Stomach smooth muscle (tissue), 2 donors: Measurements from ENCODE around the gene SIPA1.
"Not testable (repeated sequence)": the region's sequence is repeated elsewhere in the genome, so short reads cannot be mapped to it uniquely, and the experiment has no call there.

Experiments
- H3K27ac ChIP-seq: one replicate; pipeline ENCODE4 v1.7.0; 2013; ENCODE audit warnings: mild to moderate bottlenecking, low read length, inconsistent platforms
- H3K27me3 ChIP-seq, 2 donors: one replicate each; pipeline ENCODE4 v1.7.0; 2013; ENCODE audit warnings: low read length in 2 of 2; ENCODE audit not compliant: insufficient read depth in 2 of 2, control insufficient read depth in 1 of 2
- H3K36me3 ChIP-seq, 2 donors: one replicate each; pipeline ENCODE4 v1.7.0; 2013; ENCODE audit warnings: low read length in 2 of 2; ENCODE audit not compliant: control insufficient read depth in 2 of 2, insufficient read depth in 2 of 2
- H3K4me1 ChIP-seq: one replicate; pipeline ENCODE4 v1.7.0; 2013; ENCODE audit warnings: low read length; ENCODE audit not compliant: control insufficient read depth, insufficient read depth
- H3K4me3 ChIP-seq, 2 donors: one replicate each; pipeline ENCODE4 v1.7.0; 2013; ENCODE audit warnings: low read length in 2 of 2
- H3K9ac ChIP-seq, 2 donors: one replicate each; pipeline ENCODE4 v1.7.0; 2013; ENCODE audit warnings: low read length in 2 of 2, mild to moderate bottlenecking in 1 of 2
- H3K9me3 ChIP-seq, 2 donors: one replicate each; pipeline ENCODE4 v1.7.0; 2013; ENCODE audit warnings: low read length in 2 of 2; ENCODE audit not compliant: control insufficient read depth in 2 of 2
- donor health status: healthy.
- donor health status: Pancreatic carcinoma.

SIPA1 gene

DNA sequence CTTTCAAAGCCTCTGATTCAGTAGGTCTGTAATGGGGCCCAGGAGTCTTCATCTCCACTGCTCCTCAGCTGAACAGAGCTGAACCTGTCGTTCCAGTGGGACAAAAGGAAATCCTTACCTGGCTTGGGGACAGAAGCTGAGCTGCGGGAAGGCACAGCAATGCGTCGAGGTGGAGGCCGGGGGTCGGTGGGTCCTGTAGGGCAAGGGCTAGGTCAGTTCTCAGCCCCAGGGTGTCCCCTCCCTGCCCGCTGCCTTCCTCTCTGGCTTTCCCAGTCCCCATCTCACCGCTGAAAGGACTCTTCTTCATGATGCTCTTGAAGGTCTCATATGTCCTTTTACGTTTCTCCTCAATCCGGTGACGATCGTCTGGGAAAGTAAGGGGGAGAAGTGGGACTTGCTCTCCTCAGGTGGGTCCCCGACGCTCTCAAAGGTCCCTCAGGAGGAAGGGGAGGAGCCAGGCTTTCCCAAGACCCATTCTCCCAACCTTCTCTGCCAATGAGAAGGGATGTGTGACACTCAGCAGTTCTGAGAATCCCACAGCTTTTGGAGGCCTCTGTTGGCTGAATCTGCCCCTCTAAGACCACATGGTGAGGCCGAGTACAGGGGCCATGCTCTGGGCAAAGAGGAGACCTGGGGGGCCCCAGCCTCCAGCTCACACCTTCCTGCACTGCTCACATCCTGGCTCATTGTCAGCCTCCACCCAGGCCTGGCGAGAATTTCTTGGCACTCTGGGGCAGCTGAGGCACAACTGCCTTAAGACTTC lies 17.9 kb downstream of the SIPA1 start:
- Histone ChIP-seq H3K9me3 (no peaks in the 10 kb centered on the region), H3K27me3 (no peaks in the 10 kb centered on the region), H3K9ac (no peak overlapping the region), H3K4me3 (no peak overlapping the region), H3K4me1 (peaks cover 48% of the 10 kb centered on the region), H3K27ac (no peak overlapping the region), H3K36me3 (peaks cover 54 to 62% of the 10 kb centered on the region in 2 donors)

DNA sequence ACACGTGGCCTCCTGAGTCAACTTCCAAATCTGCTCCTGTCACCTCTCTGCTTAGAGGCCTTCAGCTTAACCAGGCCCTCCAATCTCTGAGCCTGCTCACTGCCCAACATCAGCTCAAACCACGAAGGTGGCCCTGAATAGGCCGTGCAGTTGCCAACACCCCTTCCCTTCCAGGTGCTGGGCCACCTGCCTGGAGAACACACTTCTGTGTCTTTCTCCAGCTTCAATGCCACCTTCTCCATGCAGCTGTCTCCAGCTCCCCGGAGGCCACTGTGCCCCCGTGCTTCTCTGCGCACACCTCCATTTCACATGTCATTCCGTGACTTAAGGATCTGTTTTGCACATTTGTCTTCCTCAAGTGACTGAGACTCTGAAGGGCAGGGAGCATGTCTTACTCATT lies 19.5 kb downstream of the SIPA1 start:
- Histone ChIP-seq H3K27me3 (no peaks in the 10 kb centered on the region), H3K27ac (no peak overlapping the region), H3K36me3 (peaks cover 54 to 64% of the 10 kb centered on the region in 2 donors), H3K4me1 (peaks cover 50% of the 10 kb centered on the region), H3K4me3 (no peak overlapping the region), H3K9me3 (no peaks in the 10 kb centered on the region), H3K9ac (no peak overlapping the region)

DNA sequence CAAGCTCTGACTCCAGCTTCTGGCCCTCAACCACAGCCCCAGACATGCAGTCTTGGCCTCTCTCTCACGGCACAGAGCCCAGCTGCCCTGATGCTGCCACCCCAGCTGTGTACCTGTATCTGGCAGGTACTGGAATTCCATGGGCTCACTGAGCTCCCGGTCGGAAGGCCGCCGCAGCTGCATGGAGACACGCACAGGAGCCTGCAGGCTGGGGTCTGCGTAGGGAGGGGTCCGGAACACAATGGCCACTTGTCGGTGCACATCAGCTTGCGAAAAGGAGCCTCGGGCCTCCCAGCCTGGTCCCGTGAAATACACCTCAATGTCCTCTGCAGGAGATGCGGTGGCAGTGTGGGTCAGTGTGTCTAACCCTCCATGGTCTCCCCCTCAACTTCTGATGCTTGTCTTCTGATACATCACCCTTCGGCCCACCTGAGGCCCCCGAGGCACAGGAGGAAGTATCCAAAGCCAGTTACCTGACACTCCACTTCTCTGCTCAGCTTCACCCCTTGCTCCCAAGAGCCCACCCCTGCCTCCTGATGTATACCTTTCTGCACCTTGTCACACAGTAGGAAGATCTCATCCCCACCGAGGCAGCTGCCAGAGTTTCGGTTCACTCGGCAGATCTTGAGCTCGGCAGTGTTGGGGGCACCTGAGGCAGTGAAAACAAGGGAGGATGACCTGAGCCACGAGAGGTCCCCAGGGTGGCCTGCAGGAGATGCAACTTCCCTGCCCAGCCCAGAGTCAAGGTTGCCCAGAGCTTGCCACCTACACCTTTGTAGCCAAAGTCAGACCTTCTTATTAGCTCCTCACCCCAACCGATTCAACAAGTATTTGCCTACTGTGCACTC lies 20.5 kb downstream of the SIPA1 start:
- Histone ChIP-seq H3K36me3 (peaks cover 54 to 64% of the 10 kb centered on the region in 2 donors), H3K27ac (no peak overlapping the region), H3K4me3 (no peak overlapping the region), H3K27me3 (no peaks in the 10 kb centered on the region), H3K9me3 (no peaks in the 10 kb centered on the region), H3K9ac (no peak overlapping the region), H3K4me1 (peaks cover 42% of the 10 kb centered on the region)

DNA sequence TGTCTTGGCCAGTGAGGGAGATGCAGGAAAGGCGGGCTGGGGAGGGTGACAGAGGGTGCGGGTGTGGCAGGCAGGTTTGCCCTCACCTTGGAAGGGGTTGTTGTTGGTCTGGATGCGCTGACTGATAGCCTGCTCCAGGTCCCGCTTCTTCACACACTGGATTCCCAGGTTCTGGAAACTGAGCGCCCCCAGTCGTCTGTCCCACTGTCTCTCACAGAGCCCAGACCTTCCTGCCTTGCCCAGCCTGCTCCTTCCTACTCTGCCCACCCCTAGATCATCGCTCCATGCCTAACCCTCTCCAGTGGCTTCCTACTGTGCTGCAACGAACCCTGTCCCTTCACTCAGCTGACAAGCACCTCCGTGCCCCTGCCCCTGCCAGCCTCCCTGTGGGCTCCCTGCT lies 22.1 kb downstream of the SIPA1 start:
- Histone ChIP-seq H3K4me1 (peaks cover 39% of the 10 kb centered on the region), H3K9me3 (no peaks in the 10 kb centered on the region), H3K27me3 (no peaks in the 10 kb centered on the region), H3K9ac (peak overlapping the region in 1 of 2 donors; percentile 16), H3K4me3 (no peak overlapping the region), H3K36me3 (peaks cover 51 to 57% of the 10 kb centered on the region in 2 donors), H3K27ac (no peak overlapping the region)

DNA sequence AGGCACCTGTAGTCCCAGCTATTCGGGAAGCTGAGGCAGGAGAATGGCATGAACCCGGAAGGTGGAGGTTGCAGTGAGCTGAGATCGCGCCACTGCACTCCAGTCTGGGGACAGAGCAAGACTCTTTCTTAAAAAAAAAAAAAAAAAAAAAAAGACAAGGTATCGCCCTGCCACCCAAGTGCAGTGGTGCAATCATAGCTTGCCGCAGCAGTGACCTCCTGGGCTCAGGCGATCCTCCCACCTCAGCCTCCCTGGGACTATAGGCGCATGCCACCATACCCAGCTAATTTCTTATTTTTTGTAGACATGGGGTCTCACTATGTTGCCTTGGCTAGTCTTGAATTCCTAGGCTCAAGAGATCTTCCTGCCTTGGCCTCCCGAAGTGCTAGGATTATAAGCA lies 23.0 kb downstream of the SIPA1 start:
- H3K27ac ChIP-seq = peak overlapping the region; percentile 99
- H3K9me3 ChIP-seq, H3K27me3 ChIP-seq: not testable (repeated sequence)
- H3K36me3 ChIP-seq = peaks cover 42 to 48% of the 10 kb centered on the region in 2 donors
- H3K4me1 ChIP-seq = peaks cover 39% of the 10 kb centered on the region
- H3K4me3 ChIP-seq = peak overlapping the region in 1 of 2 donors; percentile 98
- H3K9ac ChIP-seq = peak overlapping the region in 1 of 2 donors; percentile 99

DNA sequence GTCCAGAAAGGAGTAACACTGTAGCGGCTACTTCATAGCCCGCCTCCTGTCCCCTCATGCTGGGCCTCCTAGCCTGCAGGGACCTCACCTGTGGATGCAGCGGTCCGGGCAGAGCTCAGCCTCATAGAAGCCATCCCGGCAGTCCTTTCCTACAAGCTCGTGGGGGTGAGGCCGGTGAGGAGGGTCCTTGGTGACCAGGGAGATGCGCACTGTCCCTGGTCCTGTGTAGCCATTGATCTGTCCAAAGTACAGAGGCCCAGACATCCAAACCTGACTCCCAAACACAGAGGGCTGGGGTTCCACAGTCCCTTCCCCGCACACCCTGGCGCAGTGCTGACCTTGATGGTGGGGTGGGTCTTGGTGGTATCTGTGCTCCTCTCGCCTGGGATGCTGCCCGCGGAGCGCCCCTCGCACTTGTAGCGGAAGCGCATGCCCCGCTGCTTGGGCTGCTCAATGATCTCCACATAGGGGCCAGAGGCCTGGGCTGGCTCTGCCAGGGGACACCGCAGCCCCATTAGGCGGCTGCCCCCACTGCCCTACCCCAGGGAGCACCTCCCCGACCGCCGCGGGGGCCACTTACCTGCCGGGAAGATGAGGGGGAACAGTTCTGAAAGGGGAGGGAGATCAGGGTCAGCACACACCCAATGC lies 23.8 kb downstream of the SIPA1 start:
- Histone ChIP-seq H3K27me3 (no peaks in the 10 kb centered on the region), H3K4me1 (peaks cover 39% of the 10 kb centered on the region), H3K9ac (peak overlapping the region; percentile 96 to 99), H3K27ac (peak overlapping the region; percentile 99), H3K9me3 (no peaks in the 10 kb centered on the region), H3K36me3 (peaks cover 36 to 44% of the 10 kb centered on the region in 2 donors), H3K4me3 (peak overlapping the region; percentile 77 to 98)

DNA sequence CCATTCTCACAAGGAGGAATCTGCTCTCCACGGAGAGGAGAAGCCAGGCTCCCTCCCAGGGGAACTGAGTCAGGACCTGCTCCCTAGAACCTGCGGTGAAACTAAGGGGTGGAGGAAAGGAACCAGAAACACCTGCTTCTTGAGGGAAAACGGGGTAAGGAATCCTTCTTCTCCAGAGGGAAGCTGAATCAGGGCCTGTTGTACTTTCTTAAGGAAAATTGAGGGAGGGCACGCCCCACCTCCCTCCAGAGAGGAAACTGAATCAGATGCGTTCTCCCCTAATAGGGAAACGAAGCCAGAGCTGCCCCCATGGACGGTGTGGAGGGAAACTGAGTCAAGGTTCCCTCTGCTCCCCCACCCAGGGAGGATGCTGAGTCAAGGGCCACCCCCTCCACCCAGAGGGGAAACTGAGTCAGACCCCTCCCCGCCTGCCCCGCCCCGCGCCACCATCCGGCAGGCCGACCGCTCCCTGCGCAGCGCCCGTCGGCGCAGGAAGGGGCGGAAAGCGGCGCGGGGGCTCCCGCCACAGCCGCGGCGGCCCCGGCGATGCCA lies 24.4 kb downstream of the SIPA1 start:
- Histone ChIP-seq H3K9me3 (no peaks in the 10 kb centered on the region), H3K4me1 (peaks cover 39% of the 10 kb centered on the region), H3K36me3 (peaks cover 31 to 39% of the 10 kb centered on the region in 2 donors), H3K9ac (peak overlapping the region; percentile 96 to 99), H3K27ac (peak overlapping the region; percentile 99), H3K27me3 (no peaks in the 10 kb centered on the region), H3K4me3 (peak overlapping the region; percentile 77 to 98)

DNA sequence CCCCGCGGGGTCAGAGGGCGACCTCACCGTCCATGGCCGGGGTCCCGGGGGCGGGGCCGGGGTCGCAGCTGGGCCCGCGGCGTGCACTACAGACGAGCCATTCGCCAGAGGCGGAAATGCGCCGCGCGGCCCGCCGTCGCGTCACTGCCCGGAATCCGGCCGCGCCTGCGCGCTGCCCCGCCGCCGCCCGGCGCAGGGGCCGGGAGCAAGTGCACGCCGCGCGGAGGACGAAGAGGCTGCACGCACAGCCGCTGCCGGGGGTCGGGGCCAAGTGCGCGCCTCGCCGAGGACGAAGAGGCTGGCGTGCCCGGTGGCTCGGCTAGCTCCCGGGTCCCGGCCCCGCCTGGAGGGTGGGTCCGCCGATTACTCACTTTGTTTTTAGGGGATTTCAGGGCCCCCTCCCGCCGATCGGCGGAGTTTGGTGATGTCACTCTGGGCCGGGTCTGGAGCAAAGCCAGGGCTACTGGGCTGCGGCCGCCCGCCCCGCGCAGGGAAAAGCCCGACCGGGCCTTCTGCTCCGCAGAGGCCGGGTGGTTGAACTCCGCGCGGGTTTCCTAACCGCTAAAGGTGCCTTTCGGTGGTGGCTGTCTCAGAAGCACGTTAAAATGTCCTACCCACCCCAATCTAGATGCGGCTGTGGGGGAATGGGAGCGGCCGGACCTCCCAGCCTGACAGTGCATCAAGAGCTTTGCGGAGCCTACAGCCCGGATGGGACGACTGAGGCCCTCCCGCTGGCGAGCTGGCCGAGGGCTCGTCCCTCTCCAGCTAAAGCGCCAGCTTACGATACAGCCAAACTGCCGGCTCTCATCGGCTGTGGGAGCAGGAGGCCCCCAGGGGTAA lies 25.1 kb downstream of the SIPA1 start, which contains the start of gene RELA:
TSS of gene RELA (minus strand) at position 118 of the 840 bp plus-strand sequence. CDS start at position 34, 84 bp downstream.
- Histone ChIP-seq H3K9ac (peak within 1 kb of the TSS; percentile 96 to 99), H3K9me3 (no peaks in the 10 kb centered on the region), H3K36me3 (peaks cover 24 to 32% of the 10 kb centered on the region in 2 donors), H3K27me3 (no peaks in the 10 kb centered on the region), H3K4me1 (peaks cover 39% of the 10 kb centered on the region), H3K27ac (peak within 1 kb of the TSS; percentile 99), H3K4me3 (peak within 1 kb of the TSS; percentile 77 to 98)

DNA sequence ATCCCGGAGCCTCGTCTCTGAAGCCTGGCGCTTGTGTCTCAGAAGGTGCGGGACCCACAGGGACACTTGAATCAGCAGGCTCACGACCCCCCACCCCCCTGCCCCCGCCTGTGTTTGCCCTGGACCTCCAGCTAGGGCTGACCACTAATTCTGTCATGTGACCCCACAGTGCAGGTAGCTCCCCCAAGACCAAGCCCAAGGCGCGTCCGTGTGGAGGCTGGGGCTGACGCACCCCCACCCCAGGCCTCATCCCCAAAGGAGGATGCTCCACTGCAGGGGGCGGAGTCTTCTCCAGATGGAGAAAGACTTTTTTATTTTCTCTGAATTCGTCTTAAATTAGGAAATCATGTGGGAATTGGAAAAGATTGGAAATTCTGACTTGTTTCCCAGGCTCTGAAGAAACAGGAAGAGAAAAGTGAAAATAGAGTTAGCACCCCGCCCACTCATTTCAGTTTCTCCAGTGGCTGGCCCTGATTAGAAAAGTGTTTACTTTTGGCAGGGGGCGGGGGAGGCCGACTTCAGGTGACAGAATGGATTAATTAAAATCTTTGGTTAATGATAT lies 25.8 kb downstream of the SIPA1 start:
- Histone ChIP-seq H3K36me3 (peaks cover 17 to 25% of the 10 kb centered on the region in 2 donors), H3K9me3 (no peaks in the 10 kb centered on the region), H3K9ac (peak overlapping the region; percentile 96 to 97), H3K27me3 (no peaks in the 10 kb centered on the region), H3K27ac (peak overlapping the region; percentile 99), H3K4me1 (peaks cover 39% of the 10 kb centered on the region), H3K4me3 (peak overlapping the region; percentile 62 to 98)
